ENCODE data around the gene GBA2.

Gene GBA2

DNA sequence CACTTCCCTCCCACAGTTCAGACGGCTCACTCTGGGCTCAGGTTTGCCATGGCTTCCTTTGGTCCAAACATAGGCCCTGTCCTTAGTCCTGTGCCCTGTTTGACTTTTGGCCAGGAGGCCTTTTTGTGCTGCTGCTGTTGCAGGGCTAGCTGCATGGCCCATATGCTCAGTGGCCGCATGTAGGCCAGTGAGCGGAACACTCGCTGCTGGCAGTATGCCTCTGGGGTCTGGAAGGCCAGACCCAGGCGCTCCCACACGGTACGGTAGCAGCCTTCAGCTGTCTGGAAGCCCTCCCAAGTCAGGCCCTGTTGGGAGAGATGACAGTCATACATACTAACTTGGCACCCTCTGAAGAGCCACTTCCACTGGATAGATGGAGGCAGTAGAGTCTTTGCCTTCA is 11.9 kb downstream of the GBA2 start:
- DNase-seq, result no peak

DNA sequence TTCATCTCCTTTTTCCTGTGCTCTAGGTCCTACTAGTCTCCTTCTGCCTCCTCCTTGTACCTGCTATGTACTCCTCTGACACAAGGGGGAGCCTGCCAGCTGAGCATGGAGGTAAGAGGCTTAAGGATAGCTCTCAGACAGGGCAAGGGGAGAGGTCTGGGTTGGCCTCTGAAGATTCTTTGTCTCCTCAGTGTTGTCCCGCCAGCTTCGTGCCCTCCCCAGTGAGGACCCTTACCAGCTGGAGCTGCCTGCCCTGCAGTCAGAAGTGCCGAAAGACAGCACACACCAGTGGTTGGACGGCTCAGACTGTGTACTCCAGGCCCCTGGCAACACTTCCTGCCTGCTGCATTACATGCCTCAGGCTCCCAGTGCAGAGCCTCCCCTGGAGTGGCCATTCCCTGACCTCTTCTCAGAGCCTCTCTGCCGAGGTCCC is 12.8 kb downstream of the GBA2 start:
- peak; percentile 78 for DNase-seq

DNA sequence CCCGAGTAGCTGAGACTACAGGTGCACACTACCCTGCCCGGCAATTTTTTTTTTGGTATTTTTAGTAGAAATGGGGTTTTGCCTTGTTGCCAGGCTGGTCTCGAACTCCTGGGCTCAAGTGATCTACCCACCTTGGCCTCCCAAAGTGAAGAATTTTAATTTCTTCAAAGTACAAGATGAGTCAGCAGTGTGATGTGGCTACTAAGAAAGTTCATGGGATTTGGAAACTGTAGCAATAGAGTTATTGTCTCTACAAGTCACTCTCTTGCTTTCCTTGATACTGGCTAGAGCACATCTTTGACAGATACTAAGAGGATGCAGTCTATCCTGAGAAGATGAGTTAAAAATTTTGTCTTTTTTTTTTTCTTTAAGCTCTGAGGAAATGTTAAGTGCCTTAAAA is 14.9 kb downstream of the GBA2 start:
- no peak for DNase-seq

DNA sequence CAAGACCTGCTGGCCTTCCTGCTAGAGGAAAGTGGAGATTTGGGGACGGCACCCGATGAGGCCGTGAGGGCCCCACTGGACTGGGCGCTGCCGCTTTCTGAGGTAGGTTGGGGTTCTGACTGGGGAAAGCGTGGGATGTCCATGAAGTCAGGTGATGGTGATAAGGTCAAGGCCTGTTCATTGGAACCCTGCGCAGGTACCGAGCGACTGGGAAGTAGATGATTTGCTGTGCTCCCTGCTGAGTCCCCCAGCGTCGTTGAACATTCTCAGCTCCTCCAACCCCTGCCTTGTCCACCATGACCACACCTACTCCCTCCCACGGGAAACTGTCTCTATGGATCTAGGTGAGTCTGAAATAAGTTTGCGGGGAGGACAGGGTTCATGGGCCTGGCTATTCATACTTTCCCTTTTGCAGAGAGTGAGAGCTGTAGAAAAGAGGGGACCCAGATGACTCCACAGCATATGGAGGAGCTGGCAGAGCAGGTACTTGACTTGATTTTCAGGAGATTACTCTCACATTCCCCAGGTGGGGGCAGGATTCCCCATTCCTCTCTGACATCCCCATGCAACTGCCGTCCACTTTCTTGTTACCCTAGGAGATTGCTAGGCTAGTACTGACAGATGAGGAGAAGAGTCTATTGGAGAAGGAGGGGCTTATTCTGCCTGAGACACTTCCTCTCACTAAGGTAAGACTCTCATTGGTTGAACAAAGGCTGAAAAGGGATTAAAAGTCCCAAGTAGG is 16.1 kb downstream of the GBA2 start:
- DNase-seq, result peak; percentile 74

DNA sequence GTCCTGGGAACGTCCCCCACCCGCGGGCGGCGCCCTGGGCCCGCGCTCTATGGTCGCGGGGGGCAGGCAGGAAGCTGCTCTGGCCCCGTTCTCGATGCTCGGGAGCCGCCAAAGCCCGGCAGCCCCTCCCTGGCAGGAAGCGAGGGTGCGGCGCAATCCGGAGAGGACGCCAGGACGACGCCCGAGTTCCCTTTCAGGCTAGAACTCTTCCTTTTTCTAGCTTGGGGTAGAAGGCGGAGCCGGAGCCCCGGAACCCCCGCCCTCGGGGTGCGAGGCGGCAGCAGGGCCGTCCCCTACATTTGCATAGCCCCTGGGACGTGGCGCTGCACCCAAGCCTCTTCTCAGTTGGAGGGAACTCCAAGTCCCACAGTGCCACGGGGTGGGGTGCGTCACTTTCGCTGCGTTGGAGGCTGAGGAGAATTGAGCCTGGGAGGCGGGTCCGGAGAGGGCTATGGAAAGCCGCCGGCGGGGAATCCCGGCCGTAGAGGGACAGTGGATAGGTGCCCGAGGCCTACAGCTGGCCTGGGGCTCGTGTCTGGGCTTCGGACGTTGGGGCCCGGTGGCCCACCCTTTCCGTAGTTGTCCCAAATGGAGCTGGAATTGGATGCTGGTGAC is 16.7 kb downstream of the GBA2 start, which contains the start of the genes CREB3 and TLN1:
Gene CREB3 (plus strand): TSS at position 482 of the 615 bp plus-strand sequence. CDS start 107 bp downstream, at position 589.
Gene TLN1 (minus strand): TSS at position 11 of the 615 bp plus-strand sequence. CDS start 6,501 bp downstream, outside the sequence.
- peak; percentile 99 for DNase-seq

DNA sequence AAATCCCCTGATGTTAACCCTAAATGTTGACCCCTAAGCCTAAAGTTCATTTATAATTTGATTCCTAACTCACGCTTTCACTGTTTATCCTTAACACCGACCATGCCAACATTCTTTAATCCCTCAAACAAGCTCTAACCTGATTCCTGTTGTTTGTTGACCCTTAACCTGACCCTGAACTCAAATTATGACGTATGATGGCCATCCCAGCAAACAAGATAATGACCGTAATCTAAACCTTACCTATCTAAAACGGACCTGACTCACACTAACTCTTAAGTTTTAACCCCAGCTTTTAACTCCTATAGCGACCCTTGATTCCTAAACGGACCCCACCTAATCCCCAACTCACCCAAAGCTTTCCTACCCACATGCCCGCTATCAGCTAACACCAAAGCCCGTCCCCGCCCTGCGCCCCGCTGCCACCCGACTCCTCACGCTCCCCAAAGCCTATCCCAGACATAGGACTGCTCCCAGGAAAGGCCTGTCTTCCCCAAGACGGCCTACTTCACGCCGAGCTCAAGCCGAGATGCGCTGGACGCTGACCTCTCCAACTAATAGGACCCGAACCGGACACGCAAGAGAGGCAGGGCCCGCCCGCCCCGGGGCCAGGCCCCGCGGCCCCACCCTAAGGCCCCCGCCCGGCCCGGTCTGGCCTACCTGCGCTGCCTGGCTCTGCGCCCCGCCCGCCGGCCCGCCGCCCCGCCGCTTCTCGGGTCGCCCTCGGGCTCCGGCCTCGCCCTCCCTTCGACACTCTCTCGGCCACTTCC is 17.4 kb downstream of the GBA2 start:
- no peak for DNase-seq

DNA sequence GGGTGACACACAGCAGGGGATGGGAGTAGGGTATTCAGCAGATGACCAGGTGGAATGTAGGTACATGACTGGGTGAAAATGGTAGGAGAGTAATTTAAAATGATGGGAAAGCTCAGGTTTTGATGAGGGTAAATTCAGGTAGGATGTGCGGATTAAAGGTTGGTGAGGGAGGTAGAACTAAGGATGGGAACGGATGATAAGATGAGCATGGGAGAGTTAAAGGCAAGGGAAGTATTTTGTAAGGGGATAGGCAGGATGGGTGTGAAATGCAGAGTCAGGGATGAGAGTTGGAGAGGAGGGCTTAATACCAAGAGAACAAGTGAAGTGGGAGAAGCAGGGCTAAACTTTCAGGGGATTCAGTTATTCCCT is 18.6 kb downstream of the GBA2 start:
- no peak for DNase-seq

DNA sequence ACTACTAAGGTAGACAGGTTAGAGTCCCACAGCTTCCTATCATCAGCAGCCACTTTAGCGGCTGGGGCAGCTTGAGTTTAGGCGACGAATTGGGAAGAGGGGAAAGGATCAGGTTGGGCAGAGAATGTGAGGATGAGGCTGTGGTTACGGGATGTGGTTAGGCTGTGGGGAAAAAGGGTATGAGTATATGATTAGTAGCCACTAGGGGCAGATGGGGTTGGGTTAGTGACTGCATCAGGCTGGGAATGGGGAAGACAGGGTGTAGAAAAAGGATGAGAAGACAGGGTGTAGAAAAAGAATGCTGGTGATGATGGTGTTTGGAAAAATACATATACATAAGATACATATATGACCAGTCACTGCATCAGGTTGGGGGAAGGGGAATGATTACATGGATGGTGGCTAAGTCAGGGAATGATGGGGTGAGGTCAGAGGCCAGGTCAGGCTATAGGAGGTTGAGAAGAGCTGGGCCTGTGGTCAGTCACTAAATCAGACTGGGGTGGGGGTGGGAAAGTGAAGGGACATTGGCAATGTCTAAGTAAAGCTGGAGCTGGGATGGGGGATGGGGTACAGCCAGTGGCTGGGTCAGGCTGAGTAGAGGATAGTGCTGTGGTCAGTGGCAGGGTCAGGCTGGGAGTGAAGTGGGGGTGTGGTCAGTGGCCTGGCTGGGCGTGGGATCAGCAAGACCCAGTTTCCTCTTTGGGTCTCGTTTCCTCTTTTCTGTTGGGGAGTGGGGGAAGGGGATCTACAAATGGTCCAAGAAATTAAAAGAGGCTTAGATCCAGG is 19.1 kb downstream of the GBA2 start:
- peak; percentile 93 for DNase-seq

DNA sequence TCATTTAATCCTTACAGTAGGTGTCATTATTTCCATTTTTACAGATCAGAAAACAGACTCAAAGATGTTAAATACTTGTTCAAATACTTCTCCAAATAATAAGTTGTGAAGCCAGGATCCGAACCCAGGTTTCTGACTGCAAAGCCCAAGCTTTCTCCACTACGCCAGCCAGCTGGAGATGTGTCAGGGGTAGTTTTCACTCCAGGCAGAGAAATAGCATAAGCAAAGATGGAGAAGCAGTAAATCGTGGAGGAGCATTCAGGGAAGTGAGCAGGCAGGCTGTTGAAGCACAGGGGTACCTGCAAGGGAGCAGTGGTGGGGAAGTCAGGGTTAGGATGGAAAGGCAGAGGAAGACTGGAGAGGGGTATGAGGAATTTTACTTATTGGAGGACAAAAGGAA is 19.9 kb downstream of the GBA2 start:
- peak; percentile 32 for DNase-seq

DNA sequence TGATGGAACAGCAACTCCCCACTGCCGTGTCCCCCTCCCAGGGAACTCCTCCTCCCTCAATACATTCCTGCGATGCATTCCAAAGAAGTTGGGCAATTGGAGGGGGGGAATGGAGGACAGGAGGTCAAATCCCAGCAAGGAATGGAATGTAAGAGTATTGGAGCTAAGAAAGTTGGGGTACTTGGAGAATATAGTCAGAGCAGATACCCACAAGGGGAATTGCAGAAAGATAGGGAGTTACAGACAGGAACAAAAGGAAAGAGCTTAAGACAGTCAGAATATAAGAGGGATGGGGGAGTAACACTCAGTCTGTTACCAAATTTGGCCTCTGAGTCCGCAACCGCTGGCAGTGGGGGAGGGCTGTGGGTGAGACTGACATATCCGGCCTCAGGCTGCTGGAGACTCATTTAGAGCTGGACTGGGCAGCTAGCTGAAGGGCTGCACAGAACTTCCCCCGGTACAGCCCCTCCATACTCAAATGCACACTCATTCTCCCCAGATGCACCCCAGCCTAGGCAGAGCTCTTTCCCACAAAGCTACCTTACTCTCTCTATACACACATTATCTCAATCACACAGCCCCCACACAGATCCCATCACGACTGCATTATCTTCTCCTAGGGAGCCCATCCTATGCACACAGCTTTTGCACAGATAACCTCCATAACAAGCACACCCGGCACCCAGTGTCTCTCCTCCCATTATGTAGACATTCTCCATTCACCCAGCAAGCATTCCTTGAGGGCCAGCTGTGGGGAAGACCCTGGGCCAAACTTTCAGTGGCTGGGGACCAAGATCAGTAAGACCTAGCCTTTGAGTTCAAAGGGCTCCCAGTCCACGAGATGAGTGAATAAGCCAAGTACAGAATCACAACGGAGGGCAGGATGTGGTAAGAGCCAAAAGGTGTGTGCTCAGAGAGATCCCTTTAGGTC is 20.7 kb downstream of the GBA2 start:
- DNase-seq, result peak; percentile 93

DNA sequence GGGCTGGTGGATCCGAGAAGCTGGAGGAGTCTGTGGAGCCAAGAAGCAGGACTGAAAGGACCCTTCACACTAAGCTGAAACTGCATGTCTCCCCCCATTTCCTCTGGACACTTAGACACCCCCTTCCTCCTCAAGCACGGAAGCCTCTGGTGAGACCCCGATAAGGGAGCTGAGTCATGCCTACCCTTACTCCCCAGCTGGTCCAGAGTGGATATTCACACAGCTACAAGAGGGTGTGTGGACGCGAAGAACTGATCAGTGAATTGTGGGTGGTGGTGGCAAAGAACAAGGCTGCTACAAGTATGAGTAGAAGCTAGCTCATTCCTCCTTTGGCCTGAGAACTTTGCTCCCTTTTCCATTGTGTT is 21.4 kb downstream of the GBA2 start:
- DNase-seq, result peak; percentile 27

DNA sequence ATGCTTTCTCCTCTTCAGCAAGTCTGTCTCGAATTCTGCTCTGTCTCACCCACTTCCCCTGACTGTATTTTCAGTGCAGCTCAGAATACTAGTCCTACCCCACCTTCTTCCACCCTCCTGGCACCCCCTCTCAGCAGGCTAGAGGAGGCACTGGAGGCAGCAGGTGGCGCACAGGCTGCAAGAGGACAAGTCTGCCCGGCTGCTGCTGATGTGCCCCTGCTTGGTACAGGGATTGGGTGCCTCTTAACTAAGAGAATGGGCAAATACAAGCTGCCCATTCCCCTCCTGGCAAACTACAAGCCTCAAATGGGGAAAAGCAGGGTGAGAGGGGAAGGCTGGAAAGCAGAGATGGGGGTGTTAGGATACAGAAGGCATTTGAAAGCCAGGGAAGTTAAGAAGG is 22.1 kb downstream of the GBA2 start:
- DNase-seq, result peak; percentile 25

DNA sequence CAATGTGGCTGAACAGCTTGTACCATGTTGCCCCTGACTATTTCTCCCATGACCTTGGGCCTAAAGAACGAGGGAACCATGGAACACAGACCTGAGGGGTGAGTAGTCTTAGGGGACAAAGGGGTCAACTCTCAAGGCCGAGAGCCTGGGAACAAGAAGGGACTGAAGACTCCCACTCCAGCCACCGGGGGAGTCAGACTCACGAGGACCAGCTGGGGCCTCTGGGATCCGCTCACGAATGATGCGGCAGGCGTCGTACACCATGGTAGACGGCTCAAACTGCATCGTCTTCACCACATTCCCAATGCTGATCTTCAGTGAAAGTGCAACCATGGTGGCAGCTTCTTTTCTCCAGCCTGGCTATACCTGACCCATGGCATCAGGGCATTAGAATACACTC is 23.7 kb downstream of the GBA2 start:
- DNase-seq, result no peak

DNA sequence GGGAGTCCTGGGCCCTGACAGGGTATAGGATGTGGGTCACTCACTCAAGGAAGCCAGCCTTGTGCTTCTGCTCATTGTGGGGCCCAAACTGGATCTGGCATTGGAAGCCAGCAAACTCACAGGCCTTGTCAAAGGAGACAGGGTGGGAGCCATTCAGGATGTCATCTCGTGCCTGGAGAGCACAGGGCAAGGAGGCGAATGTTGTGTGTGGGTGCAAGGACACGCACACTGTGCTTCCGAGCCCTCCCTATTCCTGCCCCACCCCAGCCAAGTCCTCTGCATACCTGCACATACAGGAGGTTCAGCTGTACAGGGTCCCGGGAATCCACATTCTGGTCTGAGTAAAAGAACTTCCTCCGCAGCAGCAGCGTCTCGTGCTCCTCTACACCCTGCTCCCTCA is 25.1 kb downstream of the GBA2 start:
- no peak for DNase-seq

DNA sequence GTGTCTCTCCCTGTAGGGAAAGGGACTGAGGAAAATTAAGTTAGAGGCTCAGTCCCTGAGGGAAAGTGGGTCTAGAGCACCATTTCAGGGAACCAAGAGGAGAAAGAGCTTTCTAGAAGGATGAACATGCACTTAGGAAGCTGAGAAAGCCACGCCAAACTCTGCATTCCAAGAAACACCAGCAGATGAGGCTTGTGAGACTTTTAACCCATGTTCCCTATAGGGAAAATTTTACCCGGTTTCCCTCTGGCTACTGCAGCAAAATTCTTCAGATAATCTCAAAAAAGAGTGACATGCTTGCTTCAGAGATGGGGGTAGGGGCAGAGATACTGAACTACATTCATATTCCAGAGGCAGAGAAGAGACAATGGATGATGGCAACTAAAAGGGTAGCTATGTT is 25.6 kb downstream of the GBA2 start:
- no peak for DNase-seq

DNA sequence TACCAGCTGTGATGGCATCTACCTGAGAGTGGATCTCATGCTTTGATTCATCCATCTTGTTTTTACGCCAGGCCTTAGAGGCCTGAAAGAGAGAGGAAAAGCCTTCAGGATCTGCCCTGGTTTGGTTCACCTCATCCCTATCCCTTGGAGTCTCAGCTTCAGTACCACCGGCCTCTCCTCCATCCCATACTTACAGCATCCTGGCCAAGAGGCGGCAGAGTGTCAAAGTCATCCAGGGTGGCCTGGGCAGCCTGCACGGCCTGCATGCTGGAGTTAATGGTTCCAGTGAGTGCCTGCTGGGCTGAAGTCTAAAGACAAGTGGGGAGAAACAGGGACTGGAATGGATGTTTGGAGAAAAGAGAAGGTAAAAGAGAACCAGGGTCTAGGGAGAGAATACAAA is 29.5 kb downstream of the GBA2 start:
- no peak for DNase-seq

DNA sequence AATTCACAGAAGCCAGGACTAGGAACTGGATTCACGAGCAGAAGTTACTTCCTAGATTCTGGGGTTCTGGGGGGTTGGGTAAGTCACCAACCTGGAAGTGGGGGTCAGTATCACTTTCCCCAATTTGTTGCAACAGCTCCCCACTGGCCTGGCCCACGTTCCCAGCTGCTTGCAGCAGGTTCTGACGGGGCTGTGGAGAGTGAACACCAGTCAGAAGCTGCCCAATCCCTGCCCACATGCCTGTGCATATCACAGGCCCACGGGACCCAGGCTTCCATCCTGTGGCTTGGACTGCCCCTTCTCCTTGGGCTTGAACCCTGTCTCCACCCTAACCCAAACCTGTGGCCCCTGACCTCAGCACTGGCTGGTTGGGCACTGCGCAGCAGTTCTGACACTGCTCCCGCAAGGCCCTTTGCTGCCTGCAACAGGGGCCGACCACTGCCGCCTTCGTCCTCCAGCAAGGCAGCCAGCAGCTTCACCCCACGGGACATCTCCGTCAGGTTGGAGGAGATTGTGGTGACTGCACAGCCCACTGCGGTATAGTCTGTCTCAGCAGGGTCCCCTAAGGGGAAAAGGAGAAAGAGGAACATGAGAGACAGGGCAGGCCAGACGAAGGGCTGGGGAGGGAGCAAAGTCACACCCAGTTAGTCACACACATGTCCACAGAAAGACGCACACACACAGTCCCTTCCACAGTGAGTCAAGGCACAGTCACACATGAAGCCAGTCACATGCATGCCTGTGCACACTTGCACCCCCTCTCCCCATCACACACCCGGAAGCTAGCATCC is 30.1 kb downstream of the GBA2 start:
- DNase-seq, result no peak

DNA sequence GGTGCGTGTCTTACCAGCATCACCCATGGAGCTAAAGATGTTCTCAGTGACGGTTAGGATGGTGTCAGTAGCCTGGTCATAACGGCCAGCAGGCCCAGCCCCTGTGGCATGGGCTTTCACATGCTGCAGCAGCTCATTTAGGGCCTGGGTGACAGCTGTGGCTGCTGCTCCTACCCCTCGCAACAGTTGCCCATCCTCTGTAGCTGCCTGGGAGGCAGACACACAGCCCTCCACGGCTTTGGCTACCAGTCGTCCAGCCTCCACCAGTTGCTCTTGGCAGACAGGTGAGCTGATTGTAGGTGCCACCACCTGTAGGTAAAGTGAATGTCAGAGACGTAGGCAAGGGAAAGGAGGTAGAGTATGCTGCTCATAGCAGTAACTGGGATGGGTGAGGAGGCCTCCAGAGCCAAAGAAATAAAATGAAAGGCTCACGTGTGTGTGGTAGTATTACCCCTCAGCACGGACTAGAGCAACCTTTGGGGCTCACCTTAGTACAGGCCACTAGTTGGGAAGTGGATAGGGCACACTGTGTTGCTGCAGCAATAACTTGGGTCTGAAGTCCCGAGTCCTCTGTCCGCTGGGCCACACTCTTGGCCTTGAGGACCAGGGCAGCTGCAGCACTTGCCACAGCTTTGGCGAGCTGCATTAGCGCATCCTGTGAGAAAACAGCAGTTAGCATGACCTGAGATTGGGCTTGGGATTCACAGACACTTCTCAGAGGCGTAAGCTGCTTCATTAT is 31.7 kb downstream of the GBA2 start:
- no peak for DNase-seq

DNA sequence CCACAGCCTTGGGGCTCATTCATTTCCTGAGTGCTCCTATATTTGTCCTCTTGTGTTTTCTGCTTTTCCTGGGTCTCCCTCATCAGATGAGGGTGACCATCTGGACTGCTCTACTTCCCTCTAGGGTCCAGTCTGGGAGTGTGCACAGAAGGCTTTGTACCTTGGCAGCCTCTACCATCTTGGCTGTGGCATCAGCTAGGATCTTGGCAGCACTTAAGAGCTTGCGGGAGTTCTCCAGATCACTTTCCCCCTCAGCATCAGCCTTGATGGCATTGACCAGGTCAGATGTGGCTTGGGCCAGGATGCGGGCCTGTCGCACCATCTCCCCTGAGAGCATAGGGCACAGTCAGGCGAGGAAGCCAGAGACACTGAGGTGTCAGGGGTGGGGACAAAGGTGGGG is 32.8 kb downstream of the GBA2 start:
- DNase-seq, result no peak

DNA sequence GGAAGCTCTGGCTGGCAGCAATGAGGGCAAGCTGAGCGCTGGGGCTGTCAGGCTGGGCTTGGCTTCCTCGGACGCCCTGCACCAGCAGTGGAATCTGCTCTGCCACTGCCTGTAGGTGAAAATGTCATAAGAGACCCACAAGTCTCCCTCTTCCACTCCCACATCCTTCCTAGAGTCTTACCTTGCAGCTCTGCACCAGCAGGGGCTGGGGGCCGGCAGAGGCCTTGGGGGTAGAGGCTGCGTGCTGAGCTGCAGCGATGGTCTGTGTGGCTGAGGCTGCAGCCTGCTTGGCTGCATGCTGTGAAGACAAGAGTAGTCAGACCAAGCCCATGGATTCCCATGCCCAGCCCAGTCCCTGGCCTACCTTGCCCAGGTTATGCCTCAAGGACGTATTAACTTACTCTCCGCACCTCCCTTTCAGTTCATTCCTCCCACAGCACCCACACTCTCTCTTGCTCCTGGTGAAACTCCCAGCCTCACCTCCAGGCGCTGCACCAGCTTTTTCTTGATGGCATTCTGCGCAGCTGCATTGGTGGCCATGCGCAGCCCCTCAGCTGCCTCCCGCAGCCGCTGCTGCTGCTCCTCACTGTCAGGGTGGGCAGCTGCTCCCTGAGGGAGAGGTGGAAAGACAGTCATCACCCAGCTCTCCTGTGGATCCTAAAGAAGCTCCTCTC is 34.3 kb downstream of the GBA2 start:
- no peak for DNase-seq

Measured in OCI-M1 (cell line).